Upper lobe of right lung (tissue), 1 donor: ENCODE measurements around the gene PCK1. TPM values are rescaled to one million over a fixed set of nuclear protein-coding genes. Genes with fewer than 3 reads are reported as not detected.

Experiments used
- ATAC-seq: fragments of 200-7000 bp; cut with Tn5 transposase; one replicate; pipeline ENCODE4 v1.9.1; 2020; ENCODE audit warnings: mild to moderate bottlenecking, moderate library complexity
- DNase-seq: peaks from one replicate; pipeline ENCODE4 v3.0.0-alpha.2; 2020
- H3K27ac ChIP-seq: fragments of 200-600 bp; one replicate; pipeline ENCODE4 v1.8.0; 2022
- H3K27me3 ChIP-seq: fragments of 200-600 bp; one replicate; pipeline ENCODE4 v1.8.0; 2022; ENCODE audit warnings: mild to moderate bottlenecking
- H3K36me3 ChIP-seq: fragments of 200-600 bp; one replicate; pipeline ENCODE4 v1.8.0; 2022
- H3K4me1 ChIP-seq: fragments of 200-600 bp; one replicate; pipeline ENCODE4 v1.8.0; 2022
- H3K4me3 ChIP-seq: fragments of 200-600 bp; one replicate; pipeline ENCODE4 v1.8.0; 2022; ENCODE audit warnings: mild to moderate bottlenecking
- H3K9me3 ChIP-seq: fragments of 200-600 bp; one replicate; pipeline ENCODE4 v1.8.0; 2022
- intact Hi-C: fragments of 100-400 bp; cut with DNase I; formaldehyde crosslinking; loops from one replicate; pipeline ENCODE4 v1.11.0; 2022
- total RNA-seq: library from RNA; stranded (reverse); fragmentation: NEBNext Ultra II Directional; extraction: Animal tissue kit (Norgen Biotek cat#: 25700); gene quantifications from one replicate; pipeline ENCODE4 v1.2.1, GENCODE V29; 2021
- TF ChIP-seq, protein P1 (sequence below): fragments of 200-600 bp; IDR thresholded peaks from one replicate; pipeline ENCODE4 v1.8.0; 2022; ENCODE audit warnings: antibody characterized with exemption
- donor health status: DM: no; HTN: yes; CAD: no; lungs with severe emphysema.

PCK1 gene
- total RNA-seq, 1 donor from 2014 or later: 4.7 TPM

DNA sequence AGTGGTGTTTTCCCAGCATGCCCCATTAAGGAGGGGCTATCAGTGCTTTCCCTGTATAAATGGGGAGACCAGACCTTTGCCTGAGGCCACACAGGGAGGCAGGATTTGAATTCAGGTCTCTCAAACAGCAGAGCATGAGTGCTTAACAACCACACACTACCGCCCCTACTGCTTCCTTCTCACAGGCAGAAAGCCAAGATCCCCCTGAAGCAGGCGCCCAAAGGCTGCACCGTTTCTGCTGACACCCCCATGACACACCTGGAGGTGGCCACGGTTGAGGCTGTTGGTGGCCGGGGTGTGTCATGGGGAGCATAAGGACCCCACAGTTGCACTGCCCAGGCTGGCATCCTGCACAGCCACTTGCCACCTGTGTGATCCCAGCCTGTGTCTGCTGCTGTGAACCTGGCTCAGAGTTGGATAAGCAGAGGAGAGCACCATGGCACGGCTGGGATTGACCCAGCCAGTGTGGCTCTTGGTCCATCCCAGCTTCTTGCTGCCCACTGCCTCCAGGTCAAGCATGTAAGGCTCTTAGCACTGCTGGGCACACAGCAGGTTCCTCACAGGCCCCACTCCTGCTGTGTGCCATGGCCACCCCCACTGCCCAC lies 28.3 kb downstream of the PCK1 start:
- no peaks in the 10 kb centered on the region for H3K36me3 ChIP-seq
- ATAC-seq: no peak
- no peak overlapping the region for H3K4me3 ChIP-seq
- H3K9me3 ChIP-seq: no peaks in the 10 kb centered on the region
- no peaks in the 10 kb centered on the region for H3K27me3 ChIP-seq
- intact Hi-C loops: no loop called here
- no peak overlapping the region for H3K27ac ChIP-seq
- H3K4me1 ChIP-seq: no peaks in the 10 kb centered on the region
- DNase-seq: no peak
- TF ChIP-seq, protein P1, sequence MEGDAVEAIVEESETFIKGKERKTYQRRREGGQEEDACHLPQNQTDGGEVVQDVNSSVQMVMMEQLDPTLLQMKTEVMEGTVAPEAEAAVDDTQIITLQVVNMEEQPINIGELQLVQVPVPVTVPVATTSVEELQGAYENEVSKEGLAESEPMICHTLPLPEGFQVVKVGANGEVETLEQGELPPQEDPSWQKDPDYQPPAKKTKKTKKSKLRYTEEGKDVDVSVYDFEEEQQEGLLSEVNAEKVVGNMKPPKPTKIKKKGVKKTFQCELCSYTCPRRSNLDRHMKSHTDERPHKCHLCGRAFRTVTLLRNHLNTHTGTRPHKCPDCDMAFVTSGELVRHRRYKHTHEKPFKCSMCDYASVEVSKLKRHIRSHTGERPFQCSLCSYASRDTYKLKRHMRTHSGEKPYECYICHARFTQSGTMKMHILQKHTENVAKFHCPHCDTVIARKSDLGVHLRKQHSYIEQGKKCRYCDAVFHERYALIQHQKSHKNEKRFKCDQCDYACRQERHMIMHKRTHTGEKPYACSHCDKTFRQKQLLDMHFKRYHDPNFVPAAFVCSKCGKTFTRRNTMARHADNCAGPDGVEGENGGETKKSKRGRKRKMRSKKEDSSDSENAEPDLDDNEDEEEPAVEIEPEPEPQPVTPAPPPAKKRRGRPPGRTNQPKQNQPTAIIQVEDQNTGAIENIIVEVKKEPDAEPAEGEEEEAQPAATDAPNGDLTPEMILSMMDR: no peak

DNA sequence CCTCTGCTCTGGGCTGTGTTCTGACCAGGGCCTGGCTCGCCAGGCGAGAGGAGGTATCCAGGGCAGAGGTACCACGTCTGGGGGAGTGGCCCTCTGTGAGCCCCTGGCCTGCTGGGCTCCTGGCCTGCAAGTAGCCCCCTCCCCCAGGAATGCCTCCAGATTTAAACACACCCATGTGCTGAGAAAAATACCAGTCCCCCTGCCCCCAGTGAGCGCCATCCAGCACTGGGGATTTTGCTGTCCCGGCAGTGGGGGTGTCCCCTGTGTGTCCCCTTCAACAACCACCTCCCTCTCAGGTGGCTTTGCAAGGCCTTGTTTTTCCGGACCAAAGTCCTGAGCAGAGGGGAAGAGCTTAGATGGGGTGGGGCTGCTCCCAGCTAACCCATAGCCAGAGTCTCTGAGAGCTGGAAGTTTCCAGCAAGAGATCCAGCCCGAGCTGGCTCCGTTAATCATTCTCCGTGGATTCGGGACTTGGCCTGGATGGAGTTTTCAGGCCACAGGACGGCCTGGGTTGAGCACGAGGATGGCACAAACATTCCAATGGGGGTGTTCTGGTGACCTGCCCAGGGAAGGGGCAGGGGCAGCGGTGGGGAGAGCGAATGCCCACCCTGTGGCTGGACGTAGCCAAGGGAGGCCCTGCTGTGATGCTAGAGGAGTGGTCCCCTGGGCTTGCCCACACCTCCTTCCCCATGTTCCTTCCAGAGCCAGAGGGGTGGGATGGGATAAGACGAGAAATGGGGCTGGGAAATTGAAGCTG lies 29.0 kb downstream of the PCK1 start:
- TF ChIP-seq, protein P1: no peak
- no peaks in the 10 kb centered on the region for H3K9me3 ChIP-seq
- H3K4me3 ChIP-seq: no peak overlapping the region
- DNase-seq (no peak), ATAC-seq (no peak)
- no peaks in the 10 kb centered on the region for H3K36me3 ChIP-seq
- no peak overlapping the region for H3K27ac ChIP-seq
- no peaks in the 10 kb centered on the region for H3K4me1 ChIP-seq
- intact Hi-C loops: loop anchor here (5.0 to 10.0 kb wide), 2 partner anchors 68 to 215 kb away; no protein-coding TSS in a partner anchor
- H3K27me3 ChIP-seq: no peaks in the 10 kb centered on the region

DNA sequence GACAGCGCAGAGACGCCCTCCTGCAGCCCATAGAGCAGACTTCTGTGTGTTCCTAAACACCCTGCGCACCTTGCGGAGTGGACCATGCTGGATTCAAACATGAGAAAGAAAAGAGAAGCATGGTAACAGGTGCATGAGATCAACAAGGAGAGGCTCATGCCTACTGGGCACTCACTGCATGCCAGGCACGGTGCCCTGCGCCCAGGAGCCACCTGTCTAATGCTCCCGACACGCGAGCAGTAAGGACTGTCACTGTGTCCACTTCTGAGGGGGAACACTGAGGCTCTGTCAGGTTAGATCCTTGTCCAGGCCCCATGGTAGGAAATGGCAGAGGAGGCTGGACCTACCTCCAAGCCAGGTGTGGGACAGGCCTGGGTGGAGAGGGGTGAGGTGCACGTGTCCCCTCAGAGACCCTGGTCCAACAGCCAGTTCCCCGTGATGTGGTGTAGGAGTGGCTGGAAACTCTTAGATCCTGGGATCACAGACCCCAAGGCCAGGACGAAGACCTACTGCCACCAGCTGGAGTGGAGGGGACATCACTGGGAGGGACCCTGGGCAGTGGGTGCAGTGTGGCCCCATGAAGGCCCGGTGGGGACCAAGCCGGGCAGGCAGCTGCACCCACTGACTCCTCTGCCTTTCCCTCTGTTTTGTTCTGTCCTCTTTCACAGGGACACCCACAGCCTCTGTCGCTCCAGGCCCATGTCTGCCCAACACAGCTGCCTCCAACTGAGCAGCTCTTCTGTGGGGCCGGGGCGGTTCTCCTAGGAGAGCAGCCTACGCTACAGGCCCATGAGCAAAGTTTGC lies 29.8 kb downstream of the PCK1 start:
- Histone ChIP-seq H3K27ac (no peak overlapping the region), H3K9me3 (no peaks in the 10 kb centered on the region), H3K27me3 (no peaks in the 10 kb centered on the region), H3K4me3 (no peak overlapping the region), H3K36me3 (no peaks in the 10 kb centered on the region), H3K4me1 (no peaks in the 10 kb centered on the region)
- no peak for DNase-seq
- intact Hi-C loops: loop anchor here (5.0 to 10.0 kb wide), 2 partner anchors 68 to 216 kb away; no protein-coding TSS in a partner anchor
- ATAC-seq: no peak
- TF ChIP-seq, protein P1: no peak

DNA sequence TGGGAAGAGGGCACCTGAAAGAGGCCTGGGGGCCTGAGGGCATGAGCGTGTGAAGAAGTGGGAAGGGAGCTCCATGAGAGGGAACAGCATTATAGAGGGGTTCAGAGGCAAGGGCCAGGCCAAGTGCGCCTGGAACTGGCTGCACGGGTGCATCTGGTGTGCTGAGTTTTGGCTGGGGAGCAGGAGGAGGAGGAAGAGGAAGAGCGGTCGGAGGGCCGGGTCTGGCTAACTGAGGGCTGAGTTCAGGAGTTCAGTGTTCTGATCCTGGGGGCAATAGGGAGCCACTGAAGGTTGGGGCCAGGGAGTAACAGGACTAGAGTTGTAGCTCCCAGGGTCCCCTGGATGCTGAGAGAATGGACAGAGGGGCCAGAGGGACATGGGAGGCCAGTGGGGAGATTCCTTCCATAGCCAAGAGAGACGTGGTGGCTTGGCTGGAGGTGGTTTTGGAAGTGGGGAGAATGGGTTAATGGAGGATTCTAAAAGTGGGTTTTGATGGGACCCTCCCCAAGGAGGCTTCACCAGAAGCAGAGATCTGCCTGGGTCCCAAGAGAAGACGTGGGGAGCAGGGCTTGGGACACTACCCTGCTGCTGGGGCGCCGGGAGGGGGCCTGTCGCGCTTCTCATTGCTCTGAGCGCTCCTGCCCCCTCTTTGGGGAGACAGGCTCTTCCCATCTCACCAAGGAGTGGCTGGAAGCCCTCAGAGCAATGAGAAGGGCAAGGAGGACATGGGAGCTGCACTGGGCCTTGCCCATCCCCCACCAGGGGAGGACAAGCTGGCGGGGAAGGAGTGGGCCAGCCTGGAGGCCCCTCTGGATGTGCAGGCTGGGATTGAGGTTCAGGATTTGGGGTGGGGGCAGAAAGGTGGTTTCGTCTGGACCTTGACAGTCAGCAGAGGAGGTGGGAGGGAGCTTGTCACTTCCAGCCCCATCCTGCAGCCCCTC lies 30.6 kb downstream of the PCK1 start:
- no peaks in the 10 kb centered on the region for H3K4me1 ChIP-seq
- DNase-seq: no peak
- no peaks in the 10 kb centered on the region for H3K27me3 ChIP-seq
- H3K9me3 ChIP-seq: no peaks in the 10 kb centered on the region
- no peak for ATAC-seq
- intact Hi-C loops: loop anchor here (5.0 to 10.0 kb wide), 2 partner anchors 69 to 217 kb away; no protein-coding TSS in a partner anchor
- H3K36me3 ChIP-seq: no peaks in the 10 kb centered on the region
- H3K27ac ChIP-seq: no peak overlapping the region
- TF ChIP-seq, protein P1: no peak
- no peak overlapping the region for H3K4me3 ChIP-seq
